Hematopoietic multipotent progenitor cell treated with erythropoietin and hydrocortisone succinate and interleukin-3 and kit ligand, for 15 days (in vitro differentiated cells): ENCODE data around the gene MYZAP.
"Not testable (repeated sequence)": the region's sequence is repeated elsewhere in the genome, so short reads cannot be mapped to it uniquely, and the experiment has no call there.

ENCODE experiments used
- DNase-seq: peaks from one replicate; pipeline ENCODE4 v3.0.0-alpha.2; 2015; ENCODE audit warnings: low spot score

The MYZAP gene

GRCh38 chr15:57592836-57593420 is 1.2 kb downstream of the MYZAP start:
- DNase-seq = no peak

DNA sequence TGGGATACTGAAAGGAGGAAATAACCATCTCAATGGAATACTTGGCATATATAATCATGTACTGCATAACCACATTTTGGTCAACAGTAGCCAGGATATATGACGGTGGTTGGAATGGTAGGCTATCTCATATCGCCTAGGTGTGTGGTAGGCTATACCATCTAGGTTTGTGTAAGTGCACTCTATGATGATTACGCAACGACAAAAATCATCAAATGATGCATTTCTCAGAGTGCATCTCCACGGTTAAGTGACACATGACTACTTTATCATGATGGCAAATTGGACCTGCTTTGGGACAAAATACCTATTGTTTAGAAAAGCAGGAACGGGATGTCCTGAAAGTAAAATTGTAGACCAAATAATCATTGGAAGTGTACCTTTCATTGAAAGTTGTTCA is 2.8 kb downstream of the MYZAP start:
- no peak for DNase-seq

- no peak for DNase-seq
Observed at GRCh38 chr15:57595011-57595866, 3.5 kb downstream of the MYZAP start.

GRCh38 chr15:57596301-57596855 is 4.7 kb downstream of the MYZAP start:
- DNase-seq = no peak

DNA sequence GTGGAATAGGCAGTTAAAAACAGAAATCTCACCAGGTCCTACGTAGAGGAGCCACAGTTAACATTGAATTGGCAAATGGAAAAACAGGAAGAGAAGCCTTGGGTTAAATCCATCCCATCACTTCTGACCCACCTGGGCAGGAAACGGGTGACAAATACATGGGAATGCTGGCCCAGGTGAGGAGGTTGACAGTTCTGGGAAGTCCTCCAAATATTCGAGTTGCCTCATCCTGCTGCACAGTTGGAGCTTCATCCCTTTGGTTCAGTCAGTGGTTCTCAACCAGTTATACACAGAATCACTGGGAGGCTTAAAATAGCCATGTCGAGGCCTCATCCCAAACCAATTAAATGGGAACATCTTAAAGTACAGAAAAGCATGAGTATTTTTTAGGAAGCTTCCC is 5.3 kb downstream of the MYZAP start:
- DNase-seq = no peak

DNA sequence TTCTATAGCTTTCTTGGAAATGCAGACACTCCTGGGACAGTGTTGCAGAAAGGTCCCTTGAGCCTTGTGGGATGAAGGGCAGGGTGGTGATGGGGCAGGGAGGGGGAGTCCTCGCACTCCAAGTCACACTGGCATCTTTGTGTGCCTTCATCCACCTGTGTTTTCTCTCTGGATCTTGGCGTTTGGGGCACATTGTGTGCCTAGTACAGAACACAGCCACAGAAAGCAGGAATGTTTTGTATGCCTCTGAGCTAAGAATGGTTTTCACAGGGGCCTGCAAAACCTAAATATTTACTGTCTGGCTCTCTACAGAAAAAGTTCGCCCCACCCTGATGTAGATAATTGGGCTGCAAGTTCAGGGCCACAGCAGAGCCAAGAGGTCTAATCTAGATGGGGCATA is 5.7 kb downstream of the MYZAP start:
- no peak for DNase-seq

- DNase-seq = no peak
Observed at GRCh38 chr15:57598346-57598745, 6.6 kb downstream of the MYZAP start.

DNA sequence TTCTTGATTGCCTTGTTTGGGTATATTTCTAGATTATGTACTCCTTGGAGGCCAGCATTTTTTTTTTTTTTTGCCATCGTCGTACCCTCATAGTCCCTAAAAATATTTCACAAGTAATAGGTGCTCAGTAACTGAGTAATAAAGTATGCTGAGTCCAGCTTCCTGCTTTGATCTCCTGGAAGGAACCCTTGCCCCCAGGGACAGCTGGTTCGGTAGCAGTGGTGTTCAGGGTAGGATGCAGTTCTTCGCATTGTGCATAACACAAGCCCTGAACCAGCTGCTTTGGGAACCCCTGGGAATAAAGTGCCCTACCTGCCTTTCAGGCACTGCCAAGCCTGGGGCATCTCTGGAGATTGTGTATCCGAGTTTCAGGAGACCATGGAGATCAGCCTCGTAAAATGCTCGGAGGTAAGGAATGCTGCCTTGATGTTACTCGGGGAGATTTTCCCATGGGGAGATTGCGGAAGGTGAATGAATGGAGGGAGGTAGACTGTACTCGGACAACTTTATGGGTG is 7.6 kb downstream of the MYZAP start:
- no peak for DNase-seq

DNA sequence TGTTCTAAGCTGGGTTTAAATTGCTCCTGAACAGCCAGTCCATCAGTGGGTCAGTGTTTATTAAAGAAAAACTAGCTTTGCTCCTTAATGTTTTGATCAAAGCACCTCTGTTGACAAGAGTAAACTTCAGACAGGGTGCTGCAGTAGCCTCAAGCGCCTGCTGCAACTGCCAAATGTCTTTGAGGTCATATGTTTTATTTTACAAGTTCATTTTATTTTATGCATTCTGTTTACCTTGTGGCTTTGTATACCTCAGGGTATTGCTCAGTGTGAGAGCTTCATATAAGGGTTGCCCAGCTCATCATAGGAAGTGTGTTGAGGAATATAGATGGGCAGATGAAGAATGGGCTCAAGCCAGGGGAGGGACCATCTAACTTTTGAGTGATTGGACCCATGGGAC is 8.5 kb downstream of the MYZAP start:
- DNase-seq = no peak

DNA sequence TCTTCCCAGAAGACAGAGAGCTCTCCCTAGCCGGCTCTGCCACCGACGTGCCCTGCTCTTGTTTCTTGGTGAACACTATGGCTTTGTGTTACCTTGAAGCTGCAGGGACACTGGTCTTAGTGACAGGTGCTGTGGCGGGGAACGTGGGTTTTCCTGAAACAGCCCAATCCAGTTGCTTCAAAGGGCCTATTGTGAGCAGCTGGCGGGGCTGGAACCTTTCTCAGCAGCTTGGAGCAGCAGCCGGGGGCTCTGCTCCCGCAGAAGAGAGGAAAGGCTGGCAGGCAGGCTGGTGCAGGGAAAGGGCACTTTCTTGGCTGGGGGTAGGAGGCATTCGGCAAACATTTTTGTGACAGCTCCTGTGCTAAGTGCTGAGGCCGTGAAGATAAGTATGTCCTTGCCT is 12.8 kb downstream of the MYZAP start:
- DNase-seq = no peak

GRCh38 chr15:57605491-57605890 is 13.8 kb downstream of the MYZAP start:
- no peak for DNase-seq

DNA sequence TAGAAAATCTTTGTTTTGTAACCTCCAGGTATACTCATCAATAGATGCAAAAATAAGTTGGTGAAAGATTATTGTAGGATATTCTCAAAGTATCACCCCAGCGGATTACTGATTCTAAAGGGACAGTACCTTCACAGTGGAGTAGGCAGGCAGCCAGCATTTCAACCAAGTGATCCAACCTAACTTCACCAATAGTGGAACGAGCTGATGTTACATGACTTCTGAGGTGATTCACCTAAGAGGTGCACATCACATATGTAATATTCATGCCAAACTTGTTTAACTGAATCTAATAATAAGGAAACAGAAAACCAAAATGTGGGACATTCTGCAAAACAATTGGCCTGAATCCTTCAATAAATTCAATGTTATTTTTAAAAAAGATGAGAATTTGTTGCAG is 14.3 kb downstream of the MYZAP start:
- no peak for DNase-seq

GRCh38 chr15:57606816-57607215 is 15.1 kb downstream of the MYZAP start:
- no peak for DNase-seq

- no peak for DNase-seq
Observed at GRCh38 chr15:57607570-57608000, 15.9 kb downstream of the MYZAP start.

DNA sequence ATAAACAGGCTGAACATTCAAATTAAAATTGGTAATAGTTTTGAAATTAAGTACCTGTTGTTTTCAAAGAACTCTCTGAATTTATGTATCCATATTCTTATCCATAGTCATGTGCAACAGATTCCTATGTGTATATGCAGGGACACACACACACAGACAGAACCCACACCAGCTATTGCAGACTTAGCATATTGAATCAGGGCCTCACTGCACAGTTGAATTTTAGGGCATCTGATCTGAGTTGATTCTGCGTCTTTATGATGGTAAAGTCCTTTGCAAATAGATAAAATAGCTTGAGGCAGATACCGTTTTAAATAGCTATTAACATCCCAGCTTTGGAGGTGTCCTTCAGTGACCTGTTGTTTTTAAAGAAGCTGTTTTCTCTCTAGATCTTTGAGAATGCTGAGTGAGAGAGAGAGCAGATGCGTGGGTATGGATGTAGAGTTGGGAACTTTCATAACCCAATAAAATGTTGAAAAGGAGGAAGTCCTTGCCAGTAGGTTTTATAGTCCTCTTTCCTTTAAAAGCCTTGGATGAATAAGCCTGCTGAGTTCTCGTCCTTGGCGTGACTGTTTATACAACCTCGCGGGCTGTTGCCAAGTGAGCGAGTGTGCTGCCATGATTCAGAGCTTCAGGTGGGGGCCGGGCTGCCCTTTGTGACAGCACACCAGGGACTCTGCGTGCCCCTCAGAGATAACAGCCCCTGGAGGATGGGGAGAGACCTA is 18.3 kb downstream of the MYZAP start:
- no peak for DNase-seq

DNA sequence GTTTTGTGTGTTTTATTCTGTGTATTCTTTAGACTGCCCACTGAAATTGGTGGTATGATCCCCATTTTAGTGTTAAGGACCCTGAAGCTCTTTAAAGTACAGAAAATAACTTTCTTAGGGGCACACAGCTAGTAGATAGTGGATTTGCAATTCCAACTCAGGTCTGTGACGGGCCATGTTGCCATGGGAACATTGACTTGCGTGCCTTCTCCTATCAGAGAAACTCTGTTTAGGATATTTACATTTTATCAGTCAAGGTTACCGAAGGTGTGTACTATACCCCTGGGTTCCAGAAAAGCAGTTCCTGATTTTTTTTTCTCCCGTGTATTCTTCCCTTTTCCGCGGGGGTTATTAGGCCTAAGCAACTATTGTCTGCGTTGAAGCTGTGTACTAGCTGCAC is 19.4 kb downstream of the MYZAP start:
- DNase-seq = no peak

DNA sequence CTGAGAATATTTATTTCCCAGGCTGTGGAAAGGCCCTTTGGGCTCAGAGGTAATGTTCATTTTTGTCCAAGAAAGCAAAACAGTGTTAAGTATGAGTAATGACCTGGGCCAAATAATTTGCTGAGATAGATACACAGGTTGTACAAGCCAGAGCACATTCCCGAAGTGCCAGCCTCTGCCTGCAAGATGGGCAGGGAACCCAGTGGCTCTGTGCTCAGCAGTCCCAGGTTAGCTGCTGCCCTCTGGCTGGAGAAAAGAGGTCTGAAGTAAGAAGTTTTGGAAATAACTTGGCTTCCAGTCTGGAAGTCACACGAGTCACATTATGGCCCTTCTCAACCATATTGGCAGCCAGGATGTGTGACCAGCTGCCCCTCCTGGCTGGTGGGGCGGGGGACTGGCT is 20.2 kb downstream of the MYZAP start:
- no peak for DNase-seq

GRCh38 chr15:57614241-57614640 is 22.5 kb downstream of the MYZAP start:
- no peak for DNase-seq

- not testable (repeated sequence) for DNase-seq
Observed at GRCh38 chr15:57615951-57616496, 24.3 kb downstream of the MYZAP start.

- no peak for DNase-seq
Observed at GRCh38 chr15:57618325-57618724, 26.6 kb downstream of the MYZAP start.

DNA sequence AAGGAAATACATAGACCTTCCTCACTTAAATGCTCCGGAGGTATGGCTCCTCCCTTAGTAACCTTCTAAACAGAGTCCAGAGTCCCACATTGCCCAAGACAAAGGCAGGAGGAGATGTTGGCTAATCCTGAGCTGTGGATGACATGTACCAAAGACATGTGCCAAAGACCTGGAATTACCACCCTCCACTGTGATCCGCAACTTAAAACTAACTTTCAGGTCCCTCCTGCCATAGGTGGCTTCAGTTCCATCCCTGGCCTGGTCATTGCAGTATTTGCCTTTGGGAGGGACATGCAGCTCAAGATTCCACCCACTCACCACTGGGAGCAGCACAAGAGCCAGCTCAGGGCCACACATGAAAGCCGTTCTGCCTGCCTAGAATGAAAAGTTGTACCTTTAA is 28.0 kb downstream of the MYZAP start:
- DNase-seq = no peak

DNA sequence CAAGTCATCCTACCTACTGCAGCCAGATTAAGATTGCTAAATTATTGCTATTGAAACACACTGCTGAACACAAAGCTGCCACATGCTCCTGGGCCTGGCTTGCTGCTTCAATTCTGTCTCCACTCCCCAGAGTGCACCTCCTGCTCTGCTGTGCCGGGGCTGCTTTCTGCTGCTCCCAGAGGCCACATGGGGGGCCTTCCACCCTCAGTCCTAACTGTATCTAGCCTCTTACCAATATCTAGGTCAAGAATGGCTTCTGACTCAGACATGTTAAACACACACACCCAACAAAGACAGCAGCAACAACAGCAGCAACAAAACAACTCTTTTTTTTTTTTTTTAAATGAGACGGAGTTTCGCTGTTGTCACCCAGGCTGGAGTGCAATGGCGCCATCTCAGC is 33.0 kb downstream of the MYZAP start:
- DNase-seq = no peak
